HG03196 (cell line): ENCODE data around the gene RPS6KC1.
"Not testable (repeated sequence)": the region's sequence is repeated elsewhere in the genome, so short reads cannot be mapped to it uniquely, and the experiment has no call there.

Experiments
- ATAC-seq: cut with Tn5 transposase; IDR thresholded peaks from one replicate; pipeline ENCODE4 v1.9.1; 2021; ENCODE audit not compliant: unreplicated experiment

The RPS6KC1 gene

DNA sequence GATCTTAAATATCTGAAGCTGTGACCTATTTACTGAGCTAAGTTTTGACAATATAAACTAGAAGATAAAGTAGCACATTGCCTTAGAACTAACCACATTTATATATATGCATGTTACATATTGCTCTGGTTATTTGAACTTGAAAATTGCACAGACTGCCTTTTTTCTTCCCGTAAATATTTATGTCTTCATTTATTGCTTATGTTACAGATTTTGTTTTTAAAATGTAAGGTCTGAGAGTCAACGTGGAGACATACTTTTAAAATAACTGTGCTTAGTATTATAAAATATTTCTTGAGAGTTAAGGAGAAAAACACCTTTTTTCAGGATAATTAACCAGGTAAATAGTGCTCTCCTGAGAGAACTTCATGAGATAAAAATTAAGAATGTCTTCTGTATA is 3.1 kb downstream of the RPS6KC1 start:
- ATAC-seq = no peak

DNA sequence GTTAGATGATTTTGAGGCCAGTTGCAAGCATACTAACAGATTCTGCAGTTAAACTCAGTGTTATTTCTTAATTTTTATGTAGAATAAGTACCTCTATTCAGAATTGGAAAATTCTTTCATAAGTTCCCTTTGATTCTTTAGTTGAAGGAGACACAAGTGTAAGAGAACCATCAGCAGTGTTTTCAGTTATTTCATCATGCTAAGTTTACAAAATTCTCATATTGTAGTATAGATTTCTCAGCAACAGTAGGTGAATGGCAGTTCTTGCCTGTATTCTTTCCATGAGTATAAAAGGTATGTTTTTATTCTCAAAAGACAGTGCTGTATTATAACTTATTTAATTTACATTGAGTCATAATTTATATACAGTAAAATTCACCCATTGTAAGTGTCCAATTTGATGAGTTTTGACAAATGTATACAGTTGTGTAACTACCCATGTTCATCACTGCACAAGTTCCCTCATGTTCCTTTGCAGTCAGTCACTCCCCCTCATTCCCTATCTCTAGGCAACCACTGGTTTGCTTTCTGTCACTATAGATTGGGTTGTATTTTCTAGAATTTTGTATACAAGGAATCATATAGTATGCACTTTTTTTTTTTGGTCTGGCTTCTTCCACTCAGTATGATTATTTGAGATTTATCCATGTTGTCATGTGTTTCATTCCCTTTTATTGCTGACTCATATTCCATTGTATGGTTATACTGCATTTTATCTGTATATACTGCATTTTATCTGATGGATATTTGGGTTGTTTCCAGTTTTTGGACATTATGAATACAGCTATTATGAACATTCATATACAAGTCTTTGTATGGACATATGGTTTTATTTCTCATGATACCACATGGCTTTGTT is 3.9 kb downstream of the RPS6KC1 start:
- ATAC-seq = no peak

DNA sequence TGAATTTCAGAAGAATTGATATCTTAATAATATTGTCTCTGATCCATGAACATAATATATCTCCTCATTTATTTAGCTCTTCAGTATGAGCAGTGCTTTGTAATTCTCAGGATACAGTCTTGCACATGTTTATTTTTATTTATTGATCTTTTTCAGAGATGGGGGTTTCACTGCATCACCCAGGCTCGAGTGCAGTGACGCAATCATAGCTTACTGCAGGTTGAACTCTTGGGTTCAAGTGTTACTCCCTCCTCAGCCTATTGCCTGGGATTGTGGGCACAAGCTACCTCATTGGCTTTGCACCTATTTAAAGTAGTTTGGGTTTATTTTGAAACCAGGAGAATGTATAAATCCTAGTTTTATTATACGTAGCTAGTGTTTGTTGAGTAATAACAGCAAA is 4.7 kb downstream of the RPS6KC1 start:
- no peak for ATAC-seq

DNA sequence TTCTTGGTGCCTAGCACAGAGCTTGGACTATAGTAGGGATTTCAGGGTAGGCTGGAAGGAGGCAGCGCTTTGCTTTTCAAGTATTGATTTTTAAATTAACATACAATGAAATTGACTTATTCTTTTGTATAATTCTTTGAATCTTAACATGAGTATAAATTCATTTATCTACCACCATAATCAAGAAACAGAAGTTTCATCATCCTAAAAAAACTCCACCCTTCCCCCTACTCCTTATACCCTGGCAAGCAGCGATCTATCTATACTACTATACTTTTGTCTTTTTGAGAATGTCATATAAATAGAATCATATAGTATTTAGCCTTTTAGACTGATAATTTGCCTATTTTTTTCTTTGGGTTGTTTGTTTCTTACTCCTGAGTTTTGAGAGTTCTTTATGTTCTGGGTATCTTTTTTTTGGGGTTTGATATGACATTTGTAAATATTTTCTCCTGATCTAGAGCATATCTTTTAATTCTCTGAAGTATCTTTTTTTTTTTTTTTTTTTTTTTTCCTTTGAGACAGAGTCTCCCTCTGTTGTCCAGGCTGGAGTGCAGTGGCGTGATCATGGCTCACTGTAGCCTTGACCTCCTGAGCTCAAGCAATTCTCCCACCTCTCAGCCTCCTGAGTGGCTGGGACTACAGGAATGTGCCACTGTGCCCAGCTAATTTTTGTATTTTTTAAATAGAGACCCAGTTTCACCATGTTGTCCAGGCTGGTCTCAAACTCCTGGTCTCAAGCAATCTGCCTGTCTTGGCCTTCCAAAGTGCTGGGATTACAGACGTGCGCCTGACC is 6.4 kb downstream of the RPS6KC1 start:
- ATAC-seq = no peak

DNA sequence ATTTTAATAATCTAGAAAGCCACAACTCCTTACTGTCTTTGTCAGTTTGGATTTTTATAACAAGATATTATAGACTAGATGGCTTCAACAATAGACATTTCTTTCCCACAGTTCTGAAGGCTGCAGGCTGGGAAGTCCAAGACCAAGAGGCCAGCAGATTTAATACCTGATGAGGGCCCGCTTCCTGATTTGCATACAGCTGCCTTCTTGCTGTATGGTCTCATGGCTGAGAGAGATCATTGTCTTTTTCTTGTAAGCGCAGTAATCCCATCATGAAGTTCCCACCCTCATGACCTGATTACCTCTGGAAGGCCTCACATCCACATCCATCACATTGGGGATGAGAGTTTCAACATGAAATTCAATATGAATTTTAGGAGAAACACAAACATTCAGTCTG is 9.8 kb downstream of the RPS6KC1 start:
- no peak for ATAC-seq

DNA sequence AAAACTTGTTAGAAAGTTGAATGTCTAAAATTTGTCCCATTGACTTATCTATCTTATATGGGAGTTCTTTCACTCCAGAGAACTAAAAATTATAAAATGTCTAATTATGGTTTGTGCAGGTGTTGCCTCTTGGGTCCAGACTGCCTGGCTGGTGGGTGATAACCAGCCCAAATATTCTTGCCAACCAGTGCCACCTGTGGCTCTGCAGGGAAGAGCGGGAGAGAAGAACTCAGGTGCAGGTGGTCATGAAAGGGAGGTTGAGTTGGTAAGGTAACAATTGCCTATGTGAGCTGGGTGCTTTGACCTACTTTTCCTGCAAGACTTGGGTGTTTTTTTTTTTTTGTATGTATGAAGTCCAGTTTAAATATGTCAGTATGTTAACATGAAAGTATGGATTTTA is 10.2 kb downstream of the RPS6KC1 start:
- no peak for ATAC-seq

DNA sequence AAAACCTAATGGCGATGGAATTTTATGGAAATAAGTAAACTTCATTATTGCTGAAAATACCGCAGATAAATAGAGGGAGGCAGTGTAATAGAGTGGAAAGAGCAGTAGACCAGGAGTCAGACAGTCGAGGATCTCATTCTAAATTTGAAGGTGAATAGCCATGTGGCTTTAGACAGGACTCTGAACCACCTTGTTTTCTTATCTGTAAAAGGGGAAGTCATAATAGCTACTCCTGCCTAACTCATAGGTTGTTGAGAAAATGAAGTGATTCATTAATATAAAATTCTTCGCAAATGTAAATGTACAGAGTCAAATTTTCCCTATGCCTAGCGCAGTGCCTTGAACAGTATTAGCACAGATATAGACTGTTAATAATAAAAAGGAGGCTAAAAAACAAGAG is 14.8 kb downstream of the RPS6KC1 start:
- ATAC-seq = no peak

DNA sequence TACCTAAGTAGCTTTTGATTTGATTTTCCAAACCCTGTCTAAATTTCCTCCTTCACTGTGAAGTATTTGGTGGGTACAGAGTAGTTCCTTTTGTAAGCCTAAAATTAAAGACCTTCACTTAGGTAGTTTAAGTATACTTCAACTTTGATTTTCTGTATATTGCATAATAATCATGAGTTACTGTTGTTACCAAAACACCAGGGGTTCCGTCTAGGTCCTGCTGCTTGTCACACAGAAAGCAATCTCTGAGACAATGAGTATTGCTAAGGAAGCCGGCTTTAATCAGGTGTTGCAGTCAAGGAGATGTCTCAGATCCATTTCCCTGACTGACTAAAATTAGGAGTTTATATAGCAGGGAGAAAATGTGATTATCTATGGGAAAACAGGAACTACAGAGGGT is 15.3 kb downstream of the RPS6KC1 start:
- ATAC-seq = no peak

DNA sequence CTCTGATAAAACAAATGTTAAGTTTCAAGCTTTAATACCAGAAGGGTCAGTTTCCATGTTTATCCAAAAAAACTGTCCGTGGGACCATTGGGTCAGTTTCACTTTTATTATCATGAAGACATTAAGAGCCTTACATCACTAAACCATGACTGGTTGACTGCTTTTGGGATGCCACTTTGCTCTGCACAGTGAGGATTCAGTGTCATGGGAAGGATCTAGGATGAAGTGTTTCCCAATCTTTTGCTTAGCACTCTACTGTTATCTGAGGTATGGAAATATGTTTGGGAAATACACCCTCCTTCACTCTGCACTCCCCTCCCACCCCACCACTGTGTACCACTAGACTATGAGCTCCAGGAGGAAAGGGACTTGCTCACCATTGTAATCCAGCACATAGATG is 16.3 kb downstream of the RPS6KC1 start:
- no peak for ATAC-seq

DNA sequence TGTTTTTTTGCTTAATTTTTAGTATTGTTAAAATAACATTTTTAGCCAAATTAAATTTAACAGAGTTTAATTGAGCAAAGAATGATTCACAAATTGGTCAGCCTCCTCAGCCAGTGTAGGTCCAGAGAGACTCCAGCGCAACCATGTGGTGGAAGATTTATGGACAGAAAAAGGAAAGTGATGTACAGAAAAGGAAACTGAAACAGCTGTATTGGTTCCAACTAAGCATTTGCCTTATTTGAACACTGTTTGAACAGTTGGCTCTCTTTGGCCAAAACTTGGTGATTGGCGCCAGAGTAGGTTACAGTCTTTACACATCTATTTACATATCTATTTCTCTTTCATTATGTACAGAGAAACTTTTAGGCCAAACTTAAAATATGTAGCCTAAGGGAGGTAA is 19.4 kb downstream of the RPS6KC1 start:
- peak; percentile 90 for ATAC-seq

DNA sequence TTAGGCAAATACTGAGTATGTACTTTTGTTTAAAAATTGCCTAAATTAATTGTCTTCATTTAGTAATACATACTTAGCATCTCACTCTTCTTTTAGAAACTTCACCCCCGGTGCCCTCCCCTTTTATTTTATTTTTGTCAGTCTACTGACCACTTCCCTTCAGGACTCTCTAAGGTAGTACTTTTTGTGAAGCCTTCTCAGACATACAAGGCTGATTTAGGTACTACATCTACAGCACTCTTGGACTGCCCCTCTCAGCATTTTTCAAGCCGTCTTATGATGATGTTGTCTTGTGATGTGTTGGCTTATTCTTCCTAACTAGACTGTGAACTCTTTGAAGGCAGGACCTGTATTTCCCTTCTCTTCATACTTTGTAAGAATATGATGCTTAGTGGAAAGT is 24.7 kb downstream of the RPS6KC1 start:
- no peak for ATAC-seq

DNA sequence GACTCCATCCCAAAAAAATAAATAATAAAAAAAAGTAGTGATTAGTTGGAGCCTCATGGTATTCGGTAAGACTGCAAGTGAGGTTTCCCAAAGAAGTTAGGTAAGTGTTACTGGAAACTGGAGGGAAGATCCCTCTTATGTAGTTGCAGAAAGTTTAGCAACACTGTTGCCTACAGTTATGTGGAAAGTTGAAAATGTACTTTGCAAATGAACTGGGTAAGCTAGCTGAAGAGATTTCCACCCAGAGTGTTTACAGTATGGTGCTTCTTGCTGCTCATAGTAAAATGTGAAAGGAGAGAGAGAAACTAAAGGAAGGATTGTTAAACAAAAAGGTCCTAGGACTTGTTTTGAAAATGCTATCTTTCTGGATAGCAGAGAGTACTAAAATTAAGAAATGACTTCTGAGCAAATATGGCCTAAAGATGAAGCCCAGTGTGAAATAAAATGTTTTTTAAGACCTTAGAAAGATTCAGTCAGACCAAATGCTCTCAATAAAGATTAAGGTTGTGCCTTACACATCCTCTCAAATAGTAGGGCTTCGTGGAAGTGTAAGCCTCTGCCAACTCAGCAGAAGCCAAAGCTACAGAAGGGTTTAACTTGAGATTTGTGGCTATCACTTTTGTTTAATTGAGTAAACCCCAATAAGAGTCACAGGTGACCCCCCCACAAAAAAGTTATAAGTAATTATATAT is 31.5 kb downstream of the RPS6KC1 start:
- ATAC-seq = no peak

DNA sequence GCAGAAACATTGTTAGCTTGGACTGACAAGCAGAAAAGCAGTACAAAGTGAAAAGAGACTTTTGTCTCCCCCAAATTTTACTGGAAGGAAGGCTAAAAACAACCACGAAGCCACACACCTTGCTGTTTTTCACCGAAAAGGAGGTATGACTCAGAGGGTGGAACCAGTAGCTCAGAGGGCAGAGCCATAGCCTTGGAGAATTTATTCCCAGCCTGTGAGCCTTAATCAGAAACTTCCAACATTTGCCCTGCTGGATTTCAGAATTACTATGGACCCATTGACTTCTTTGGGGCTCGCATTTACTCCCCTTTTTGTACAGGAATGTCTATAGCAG is 32.0 kb downstream of the RPS6KC1 start:
- no peak for ATAC-seq

DNA sequence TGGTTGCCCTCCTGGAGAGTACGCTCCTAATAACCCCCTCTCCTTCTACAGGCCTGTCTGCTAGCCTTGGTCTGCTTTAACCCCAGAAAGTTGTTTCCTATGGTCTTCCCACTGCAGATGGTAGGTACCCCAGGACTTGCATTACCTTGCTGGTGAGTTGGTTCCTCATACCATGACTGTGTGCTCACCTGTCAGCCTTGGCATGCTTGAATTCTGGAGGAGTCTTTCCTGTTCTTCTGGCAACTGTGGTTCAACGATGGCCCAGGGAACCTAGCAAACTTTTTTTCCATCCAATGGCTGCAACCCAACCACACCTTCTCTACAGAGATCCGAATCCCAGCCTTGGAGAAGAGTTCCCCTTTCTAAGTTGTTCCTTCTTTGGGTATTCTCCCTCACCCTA is 36.9 kb downstream of the RPS6KC1 start:
- ATAC-seq = no peak

DNA sequence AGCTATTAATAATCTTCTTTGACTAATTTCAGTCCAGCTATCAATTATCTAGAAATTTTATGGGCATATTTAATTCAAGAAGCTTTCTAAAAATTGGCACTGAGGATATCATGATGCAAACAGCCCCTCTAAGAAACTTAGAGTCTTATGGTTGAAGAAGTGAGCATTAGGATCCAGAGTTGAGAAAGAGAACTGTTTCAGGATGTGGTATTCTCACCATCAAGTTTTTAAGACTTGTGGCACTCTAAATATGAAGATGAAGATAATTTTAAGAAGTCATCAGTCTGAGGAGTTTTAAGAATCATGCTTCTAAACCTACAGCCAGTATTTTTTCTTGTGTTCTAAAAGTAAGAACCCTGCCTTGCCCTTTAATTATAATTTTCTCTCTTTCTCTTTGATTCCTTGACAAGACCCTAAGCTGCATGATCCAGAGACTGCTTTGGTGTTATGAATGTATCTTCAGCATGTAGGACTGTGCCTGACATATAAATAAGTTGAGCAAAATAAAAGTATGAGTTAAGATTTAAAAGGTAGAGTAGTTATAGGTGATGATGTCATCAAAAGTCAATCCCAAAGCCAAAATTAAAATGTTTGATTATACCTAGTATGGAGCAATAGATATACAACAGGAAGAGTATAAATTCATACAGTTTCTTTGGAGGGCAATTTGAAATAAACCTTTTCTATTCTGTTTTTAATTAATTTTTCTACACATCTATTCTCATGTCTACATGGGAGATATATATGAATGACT is 39.1 kb downstream of the RPS6KC1 start:
- ATAC-seq = no peak

DNA sequence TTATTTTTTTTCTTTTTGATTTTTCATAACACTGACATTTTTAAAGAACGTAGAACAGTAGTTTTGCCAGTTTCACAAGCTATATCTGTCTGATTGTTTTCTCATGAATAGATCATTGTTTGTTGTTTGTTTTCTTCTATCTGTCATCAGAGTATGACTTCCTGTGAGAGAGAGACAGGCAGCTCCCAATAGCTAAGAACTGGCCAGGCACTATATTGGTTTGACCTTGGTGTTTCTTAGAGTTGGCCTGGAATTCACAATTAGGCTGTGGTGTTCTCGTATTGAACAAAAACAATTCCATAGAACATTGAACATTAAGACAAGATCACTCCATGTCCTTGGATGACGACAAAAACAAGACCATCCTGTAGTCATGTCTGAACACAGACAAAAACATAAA is 43.4 kb downstream of the RPS6KC1 start:
- no peak for ATAC-seq

DNA sequence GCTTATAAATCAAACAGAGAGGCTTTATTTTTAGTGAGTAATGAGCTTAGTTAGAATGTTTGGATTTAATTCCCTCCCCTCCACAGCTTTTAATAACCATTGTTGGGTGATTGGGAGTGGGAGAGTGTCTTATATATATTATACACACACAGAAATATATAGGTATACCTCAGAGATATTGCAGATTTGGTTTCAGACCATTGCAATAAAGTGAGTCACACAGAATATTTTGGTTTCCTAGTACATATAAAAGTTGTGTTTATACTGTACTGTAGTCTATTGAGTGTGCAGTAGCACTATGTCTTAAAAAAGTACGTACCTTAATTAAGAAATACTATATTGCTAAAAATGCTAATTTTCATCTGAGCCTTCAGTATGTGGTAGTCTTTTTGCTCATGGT is 44.4 kb downstream of the RPS6KC1 start:
- no peak for ATAC-seq

DNA sequence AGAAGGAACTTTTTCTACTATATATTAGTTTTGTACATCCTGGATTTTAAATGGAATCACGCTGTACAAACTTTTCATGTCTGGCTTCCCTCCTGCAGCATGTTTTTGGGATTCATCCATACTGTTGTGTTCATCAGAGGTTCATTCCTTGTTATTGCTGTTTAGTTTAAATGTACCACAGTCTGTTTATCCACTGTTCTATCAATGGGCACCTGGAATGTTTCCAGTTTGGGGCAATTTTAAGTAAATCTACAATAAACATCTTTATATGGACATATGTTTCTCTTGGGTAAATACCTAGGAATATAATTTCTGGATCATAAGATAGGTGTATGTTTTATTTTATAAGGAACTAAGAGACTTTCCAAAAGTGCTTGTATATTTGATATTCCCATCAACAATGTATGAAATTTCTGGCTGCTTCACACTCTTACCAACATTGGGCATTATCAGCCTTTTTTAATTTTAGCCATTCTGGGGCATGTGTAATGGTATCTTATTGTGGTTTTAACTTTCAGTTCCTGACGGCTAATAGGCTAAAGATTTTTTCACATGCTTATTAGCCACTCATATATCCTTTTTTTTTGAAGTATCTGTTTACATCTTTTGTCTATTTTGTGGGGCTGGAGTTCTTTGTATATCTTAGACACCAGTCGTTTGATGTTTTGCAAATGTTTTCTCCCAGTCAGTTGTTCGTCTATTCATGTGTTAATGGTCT is 48.8 kb downstream of the RPS6KC1 start:
- no peak for ATAC-seq

DNA sequence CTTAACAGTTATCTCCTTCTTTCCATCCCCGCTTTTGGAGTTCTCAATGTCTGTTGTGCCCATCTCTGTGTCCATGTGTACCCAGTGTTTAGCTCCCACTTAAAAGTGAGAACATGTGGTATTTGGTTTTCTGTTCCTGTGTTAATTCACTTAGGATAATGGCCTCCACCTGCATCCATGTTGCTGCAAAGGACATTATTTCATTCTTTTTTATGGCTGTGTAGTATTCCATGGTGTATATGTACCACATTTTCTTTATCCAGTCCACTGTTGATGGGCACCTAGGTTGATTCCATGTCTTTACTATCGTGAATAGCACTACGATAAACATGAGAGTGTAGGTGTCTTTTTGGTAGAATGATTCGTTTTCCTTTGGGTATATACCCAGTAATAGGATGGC is 49.5 kb downstream of the RPS6KC1 start:
- ATAC-seq = not testable (repeated sequence)
